HG02759 (cell line): Measurements from ENCODE around the gene HPGDS.
"Not testable (repeated sequence)": the region's sequence is repeated elsewhere in the genome, so short reads cannot be mapped to it uniquely, and the experiment has no call there.

Experiments
- ATAC-seq: cut with Tn5 transposase; IDR thresholded peaks from one replicate; pipeline ENCODE4 v1.9.1; 2021; ENCODE audit warnings: mild to moderate bottlenecking, moderate library complexity; ENCODE audit not compliant: unreplicated experiment

Gene HPGDS

DNA sequence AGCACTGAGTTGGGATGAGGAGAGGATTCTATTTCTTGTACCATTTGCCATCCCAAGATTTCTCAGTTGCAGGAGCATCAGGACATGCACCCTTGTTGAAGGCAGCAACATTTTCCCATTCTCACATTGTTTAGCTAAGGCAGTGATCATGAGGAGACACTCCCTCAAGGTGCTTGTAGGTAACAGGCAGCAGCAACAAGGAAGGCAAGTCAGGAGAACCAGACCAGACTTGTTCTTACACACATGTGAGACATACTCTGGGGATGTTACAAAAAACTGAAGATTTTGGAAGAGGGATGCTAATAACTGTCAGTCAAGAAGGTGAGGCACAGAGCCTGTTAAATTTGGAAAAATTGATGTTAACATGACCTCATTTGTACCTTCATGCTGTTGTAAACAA, 15.5 kb upstream of the HPGDS start:
- ATAC-seq, result no peak

DNA sequence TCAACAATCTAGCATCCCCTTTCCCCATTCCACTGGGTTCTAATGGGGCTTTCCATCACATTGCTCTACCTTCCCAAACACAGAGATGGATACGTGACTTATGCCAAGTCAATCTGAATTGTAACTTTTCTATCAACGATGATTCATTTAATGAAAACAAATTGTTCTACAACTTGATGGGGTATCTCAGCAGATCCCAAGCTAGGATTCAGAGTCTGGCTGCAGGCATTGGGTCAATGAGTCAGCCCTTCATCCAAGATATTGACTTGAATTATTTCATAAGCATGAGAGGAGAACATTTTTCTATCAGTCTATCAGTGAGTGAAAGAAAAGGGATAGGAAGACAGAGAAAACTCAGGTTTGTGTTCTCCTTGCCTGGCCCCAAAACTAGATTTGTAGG, 15.0 kb upstream of the HPGDS start:
- ATAC-seq, result no peak

DNA sequence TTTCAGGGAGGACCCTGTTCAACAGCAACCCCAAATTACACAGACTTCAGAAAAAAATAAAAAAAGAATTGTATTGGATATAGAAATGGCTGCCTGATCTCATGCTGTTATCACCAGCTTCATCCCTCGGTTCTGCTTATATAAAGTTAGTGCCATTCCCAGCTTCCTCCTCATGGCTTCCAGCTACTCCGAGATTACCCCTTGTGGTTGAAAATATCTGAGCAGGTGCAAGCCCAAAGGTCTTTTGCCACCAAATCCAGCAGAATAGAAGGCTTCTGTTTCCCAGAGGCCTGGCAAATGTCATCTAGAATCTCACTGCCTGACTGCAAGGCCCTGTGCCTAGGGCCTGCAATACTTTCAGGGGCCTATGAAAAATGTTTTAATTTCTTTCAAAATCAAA, 13.8 kb upstream of the HPGDS start:
- ATAC-seq, result no peak

DNA sequence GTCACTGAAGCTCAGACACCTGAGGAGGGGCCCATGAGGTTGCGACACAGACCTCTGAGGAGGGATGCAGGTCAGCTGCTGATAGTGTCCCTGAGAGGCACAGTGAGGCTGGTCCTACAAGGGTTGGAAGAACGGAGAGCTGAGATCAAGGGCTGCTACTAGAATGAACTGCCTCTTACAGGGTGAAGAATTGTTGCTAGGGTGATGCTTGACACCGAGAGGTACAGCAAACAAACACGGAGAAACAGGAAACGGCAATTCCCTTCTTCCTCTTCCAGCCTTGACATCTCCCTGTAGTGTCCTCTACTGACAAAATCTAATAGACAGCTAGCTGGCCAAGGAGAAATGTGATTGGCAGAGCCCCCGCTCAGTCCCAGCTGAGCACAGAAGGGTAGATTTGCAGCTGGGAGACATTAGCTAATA, 11.8 kb upstream of the HPGDS start:
- no peak for ATAC-seq

DNA sequence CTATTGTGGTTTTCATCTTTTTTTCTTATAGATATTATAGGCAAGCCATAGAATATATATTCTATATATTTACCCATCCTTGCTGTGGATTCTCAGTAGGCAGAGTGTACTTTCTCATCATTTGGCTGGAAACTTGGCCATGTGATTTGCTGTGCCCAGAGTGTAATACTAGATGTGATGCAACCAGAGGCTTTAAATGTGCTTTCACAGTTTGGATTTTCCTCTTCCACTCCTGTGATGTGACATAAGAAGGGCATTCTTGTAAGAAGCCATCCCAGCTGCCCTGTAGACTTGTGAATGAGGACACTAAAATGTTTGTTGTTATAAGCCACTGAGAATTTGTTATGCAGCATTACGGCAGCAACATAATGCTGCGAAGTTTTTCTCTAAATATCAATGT, 10.4 kb upstream of the HPGDS start:
- no peak for ATAC-seq

DNA sequence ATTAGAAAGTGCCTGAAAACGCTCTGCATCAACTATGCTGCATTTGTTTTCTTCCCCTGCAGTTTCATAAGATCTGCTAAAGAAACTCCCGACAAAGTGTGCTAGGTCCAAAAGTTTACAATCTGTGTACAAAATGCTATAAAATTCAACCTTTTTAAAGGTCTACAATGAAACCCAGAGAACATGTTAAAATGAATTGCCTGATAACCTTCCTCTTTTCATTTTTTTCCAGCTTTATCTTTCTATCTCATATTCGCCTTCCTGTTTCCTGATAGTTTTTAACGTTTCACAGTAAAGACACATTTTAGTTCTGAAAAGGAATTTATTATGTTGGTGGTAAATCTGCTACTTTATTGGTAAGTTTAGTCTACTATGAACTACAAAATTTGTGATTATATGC, 9.5 kb upstream of the HPGDS start:
- ATAC-seq, result no peak

DNA sequence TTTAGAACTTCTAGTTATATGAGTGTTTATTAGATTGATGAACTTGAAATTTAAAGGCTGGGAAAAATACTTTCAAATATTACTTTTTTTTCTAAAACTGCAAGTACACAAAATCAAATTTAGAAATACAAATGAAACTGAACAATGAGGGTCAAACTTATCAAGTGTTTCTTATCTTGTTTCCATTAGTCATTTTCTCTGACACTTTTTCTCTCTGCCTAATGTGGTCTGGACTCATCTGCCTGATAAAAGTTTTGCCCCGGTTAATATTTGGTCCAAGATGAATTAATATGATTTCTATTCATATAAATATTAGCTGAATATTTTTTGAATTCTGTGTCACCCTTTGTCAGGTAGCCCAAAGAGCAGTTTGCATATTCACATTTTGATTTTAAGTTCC, 8.7 kb upstream of the HPGDS start:
- ATAC-seq, result no peak

DNA sequence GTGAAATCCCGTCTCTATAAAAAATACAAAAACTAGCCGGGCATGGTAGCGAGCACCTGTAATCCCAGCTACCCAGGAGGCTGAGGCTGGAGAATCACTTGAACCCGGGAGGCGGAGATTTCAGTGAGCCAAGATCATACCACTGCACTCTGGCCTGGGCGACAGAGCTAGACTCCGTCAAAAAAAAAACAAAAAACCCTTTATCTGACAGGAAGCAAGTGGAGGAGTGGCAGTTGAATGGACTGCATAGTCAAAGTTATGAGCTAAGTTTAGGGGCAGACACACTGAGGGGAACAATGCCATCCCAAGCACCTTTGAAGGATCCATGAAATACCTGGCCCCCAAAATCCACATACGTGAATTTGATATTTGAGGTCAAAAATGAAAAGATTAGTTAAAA, 7.5 kb upstream of the HPGDS start:
- no peak for ATAC-seq

DNA sequence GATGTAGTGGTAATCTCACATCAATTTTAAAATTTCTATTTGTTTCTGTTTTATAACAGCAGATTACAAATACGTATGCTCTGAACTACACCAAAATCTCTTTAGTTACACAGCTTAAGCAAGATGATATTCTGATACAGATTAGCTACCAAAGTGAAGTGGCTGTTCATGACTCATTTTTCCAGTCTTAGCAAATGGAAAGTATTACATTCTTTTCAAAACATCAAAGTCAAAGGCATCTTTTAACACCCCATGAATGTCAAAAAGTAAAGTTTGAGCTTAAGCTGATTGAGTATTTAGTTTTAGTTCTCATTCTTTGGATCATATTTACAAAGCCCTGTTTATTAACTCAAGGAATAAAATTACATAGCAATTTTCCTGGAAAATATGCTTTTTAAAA, 6.6 kb upstream of the HPGDS start:
- ATAC-seq, result no peak

DNA sequence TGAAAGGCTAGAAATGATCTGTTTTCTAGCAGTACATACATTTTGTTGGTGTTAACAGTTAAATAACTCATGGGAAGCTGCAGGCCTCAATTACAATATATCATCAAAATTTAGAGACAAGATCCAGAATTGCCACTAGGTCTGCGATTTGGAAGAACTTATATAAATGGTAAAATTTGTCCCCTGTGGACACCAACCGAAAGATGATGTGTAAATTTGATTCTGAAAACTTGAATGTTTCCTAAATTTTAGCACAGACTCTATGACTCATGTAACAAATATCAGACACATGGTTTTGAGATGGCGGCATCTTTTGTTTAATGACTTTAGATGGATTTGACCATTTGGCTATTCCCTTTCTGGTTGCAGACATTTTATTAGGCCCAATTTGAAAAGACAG, 6.0 kb upstream of the HPGDS start:
- no peak for ATAC-seq

DNA sequence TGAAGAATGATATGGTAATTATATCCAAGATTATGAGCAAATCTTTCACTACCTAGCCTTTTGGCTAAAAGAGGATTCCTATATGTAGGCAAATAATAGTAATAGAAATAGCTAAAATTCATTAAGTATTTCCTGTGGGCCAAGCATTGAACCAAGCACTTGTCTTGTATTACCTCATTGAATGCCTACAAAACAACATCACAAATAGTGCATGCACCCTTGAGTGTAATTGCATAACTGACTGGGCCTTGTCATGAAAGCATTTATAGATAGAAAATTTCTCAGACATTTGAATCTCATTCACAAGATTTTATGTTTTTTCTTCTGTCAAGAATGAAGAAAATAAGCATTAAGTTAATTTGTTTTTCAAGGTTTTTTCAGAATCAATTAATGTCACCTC, 3.9 kb upstream of the HPGDS start:
- ATAC-seq, result no peak

DNA sequence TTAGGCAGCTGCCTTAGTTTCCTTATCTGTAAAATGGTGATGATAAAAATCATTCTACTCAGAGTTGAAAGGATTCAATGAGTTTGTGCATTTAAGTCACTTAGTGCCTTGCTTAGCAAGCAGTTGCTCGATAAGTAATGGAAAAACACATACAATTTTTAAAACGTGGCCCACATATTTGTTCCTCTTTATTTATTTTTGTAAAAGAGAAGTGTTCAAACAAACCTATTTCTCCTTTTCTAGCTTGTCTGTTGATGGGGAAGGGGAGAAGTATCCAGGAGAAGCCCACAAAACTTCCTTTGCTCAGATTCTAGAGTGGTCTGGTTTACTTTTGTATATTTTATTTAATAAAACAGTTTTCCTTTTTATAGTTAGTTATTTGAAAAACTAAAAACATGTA, 3.3 kb upstream of the HPGDS start:
- no peak for ATAC-seq

DNA sequence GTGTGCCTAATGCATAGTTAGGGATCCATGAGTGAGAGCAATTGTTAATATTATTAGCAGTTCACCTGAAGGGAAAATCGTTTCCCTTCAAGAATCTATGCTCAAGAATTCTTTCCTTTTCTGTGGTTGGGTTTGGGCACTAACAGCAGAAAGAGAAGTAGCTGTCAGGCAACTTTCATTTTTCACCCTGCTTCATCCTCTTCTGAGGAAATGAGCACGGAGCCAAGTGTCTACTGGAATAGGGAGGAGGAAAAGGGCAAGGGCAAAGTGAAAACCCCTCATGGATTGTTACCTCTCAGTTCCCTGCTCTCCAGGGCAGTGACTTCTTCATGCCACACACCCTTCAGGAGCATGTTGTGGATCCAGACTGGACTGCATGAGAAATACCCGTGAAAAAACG, 2.6 kb upstream of the HPGDS start:
- ATAC-seq, result no peak

DNA sequence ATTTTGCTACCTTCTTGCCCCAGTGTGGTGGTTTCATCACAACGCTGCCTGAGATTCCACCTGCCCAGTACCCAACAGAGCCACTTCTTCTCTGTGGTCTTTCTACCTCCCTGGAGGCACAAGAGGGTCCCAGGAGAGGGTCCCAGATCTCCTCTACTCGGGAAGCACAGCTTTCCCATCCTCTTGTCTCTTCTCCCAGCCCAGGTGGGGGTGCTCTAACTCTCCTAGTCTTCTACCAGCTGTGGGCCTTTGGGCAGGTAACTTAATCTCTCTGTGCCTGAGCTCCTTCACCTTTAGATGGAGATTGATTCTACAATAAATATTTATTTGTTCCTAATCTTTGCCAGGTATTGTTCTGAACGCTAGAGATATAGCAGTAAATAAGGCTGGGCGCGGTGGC, 1.8 kb upstream of the HPGDS start:
- no peak for ATAC-seq

DNA sequence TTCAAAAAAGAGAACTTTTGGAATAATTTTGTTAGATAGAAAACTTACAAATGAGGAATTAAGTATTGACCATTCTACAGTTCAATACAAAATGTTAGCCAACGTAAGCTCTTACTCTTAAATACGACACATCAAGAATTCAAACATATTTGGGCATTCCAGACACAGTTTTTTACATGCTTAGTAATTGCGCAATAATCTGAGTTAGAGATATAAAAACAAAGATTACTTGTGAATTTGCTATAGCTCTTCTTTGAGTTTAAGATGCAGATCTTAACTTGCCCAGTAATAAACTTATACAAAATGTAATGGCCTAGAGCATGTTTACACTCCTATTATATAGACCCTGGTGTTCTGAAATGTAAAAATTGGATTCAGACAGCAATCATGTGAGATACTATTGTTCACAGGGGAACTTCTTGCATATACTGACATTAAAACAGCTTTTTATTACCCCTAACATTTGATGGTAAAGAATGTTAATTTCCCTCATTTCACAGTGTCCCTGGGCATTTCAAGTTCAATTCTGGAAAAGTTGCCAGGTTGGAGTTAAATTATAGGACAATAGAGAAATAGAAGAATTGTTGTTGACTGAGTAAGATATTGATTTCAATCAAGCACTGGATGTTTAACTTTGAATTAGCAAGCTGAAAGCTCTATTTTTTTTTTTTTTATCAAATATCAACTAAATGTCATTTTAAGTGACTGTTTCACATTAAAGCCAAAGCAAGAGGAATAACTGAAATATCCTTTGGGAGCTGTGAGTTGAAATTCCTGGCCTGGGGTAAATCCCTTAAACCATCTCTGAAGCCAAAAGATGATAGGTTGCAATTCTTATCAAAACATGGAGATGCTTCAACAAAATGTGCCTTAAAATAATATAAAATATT, 910 bp downstream of the HPGDS start:
- ATAC-seq, result no peak

DNA sequence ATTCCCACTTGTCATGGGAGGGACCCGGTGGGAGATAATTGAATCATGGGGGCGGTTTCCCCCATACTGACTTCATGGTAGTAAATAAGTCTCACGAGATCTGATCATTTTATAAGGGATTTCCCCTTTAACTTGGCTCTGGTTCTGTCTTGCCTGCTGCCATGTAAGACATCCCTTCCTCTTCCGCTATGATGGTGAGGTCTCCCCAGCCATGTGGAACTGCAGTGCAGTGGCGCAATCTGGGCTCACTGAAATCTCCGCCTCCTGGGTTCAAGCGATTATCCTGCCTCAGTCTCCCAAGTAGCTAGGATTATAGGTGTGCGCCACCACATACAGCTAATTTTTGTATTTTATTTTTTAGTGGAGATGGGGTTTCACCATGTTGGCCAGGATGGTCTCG, 2.9 kb downstream of the HPGDS start:
- no peak for ATAC-seq

DNA sequence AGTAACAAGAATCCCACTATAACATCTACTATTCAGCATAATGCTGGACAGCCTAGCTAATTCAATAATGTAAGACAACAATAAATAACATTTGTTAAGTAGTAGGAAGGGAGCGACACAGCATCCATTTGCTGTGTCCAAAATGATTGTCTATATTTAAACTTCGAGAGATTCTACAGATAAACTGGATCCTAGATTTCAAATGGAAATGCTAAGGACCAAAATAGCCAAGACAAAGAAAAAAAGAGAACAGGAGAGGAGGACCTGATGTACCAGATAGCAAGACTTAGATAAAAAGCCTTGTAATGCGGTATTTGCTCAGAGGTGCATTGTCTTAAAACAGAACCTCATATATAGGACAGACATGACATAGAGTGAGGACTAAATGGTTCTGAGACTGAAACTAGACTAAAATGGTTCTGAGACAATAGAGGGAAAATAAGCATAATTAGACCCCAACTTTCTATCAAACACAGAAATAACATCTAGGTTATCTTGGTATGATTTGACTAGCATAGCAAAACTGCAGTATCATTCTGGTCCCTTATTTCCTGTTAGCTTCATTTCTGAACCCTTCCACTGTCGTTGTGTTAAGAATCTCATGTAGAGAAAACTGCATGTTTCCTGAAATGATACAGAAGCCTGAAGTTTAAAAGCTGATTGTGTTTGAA, 3.8 kb downstream of the HPGDS start:
- ATAC-seq, result peak; percentile 65

DNA sequence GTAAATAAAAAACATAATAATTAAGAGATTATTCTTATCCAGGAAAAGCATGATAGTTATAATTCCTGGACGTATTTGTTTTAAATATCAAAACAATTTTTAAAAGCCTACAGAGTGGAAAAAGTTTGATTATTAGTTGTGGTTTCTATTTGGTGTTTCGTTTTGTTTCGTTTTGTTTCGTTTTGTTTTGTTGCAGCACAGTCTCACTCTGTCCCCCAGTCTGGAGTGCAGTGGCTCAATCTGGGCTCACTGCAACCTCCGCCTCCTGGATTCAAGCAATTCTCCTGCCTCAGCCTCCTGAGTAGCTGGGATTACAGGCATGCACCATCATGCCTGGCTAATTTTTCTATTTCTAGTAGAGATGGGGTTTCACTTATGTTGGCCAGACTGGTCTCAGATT, 5.8 kb downstream of the HPGDS start:
- ATAC-seq, result not testable (repeated sequence)

DNA sequence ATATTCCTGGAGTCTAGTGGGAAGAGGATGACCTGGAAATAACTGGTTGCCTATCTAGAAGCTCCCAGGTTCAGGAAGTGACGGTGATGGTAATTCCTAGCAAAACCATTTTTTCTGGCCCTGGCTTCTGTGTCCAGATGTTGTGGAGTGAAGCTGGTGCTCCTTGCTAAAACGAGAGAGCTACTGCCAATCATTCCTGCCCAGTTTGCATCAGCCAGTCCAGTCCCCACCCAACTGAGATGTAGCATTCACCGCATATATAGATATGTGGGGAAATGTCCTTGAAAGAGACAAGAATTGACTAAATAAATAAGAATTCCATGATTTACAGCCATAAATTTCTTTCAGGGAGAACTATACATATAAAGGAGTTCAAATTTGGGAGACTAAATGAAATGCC, 6.3 kb downstream of the HPGDS start:
- ATAC-seq, result no peak

DNA sequence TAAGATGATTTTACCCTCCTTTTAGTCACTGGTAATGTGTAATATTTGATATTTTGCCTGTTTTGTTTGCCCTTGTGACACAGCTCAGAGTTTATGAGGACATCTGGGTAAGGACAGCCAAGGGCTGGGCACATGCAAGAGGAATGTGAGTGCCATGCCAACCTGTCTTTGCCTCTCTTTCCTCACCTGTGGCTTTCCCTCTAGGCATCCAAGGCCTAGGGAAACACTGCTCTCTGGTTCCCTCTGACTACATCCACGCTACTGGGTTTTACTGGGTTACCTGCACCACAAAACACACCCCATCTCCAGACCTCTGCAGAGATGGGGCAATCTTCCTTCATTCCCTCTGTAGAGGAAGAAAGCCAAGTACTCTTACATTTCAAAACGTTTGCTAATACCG, 7.7 kb downstream of the HPGDS start:
- ATAC-seq, result no peak

DNA sequence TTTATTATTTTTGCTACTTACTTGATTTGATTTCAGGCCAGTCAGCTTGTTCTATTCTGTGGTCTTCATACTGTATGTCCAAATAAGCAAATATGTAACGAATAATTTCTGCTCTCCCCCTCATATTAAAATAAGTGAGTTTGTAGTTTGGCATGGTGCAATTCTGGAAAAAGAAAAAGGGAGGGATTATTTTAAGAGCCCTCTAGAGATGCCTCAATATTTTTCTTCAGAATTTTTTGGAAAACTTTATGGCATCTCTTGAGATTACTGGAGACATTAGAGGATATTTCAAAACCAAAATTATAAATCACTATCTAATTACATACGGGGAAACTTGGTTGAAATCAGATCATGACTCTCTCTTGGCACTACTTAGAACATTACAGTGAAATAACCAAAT, 8.2 kb downstream of the HPGDS start:
- ATAC-seq, result no peak

DNA sequence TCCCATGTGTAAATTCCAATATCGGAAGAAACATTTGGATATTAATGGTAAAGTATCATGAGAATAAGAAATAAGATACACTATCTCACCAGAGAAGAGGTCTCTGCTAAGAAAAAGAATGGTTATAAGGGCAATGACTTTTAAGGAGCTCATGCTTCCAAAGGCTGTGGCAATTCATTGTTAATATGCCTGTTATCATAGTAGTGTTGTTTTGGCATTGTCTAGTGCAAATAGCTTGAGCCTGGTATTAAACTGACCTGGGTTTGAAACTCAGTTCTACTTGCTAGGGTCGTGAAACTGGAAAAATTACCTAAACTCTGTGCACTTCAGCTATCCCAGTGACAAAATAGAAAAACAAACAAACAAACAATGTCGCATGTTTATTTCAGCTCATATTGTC, 8.8 kb downstream of the HPGDS start:
- no peak for ATAC-seq
